Mesothelial cell of epicardium (in vitro differentiated cells): Measurements from ENCODE around the gene NFKB2. TPM values are rescaled to one million over a fixed set of nuclear protein-coding genes. Genes with fewer than 3 reads are reported as not detected.

ENCODE experiments used
- DNase-seq, 2 experiments: peaks; one replicate each; pipeline ENCODE4 v3.0.0; 2021; ENCODE audit warnings: low spot score in 2 of 2; ENCODE audit not compliant: unreplicated experiment in 2 of 2
- H3K27ac Mint-ChIP-seq: 2 replicates; pipeline ENCODE4 v1.8.0; 2021; ENCODE audit warnings: mixed read lengths
- H3K27me3 Mint-ChIP-seq: 2 replicates; pipeline ENCODE4 v1.8.0; 2021; ENCODE audit warnings: low read depth, mixed read lengths
- H3K36me3 Mint-ChIP-seq: 2 replicates; pipeline ENCODE4 v1.8.0; 2021; ENCODE audit warnings: mixed read lengths
- H3K4me1 Mint-ChIP-seq: 2 replicates; pipeline ENCODE4 v1.8.0; 2021; ENCODE audit warnings: mixed read lengths
- H3K4me3 Mint-ChIP-seq: 2 replicates; pipeline ENCODE4 v1.8.0; 2021; ENCODE audit warnings: mild to moderate bottlenecking, moderate library complexity, mixed read lengths
- H3K9me3 Mint-ChIP-seq: 2 replicates; pipeline ENCODE4 v1.8.0; 2021; ENCODE audit warnings: mixed read lengths
- total RNA-seq: library from RNA; stranded (reverse); gene quantifications from 3 replicates; pipeline ENCODE4 v1.2.1, GENCODE V29; 2021
- TF ChIP-seq, protein P1 (sequence below): fragments of 200-600 bp; sonication (generic); IDR thresholded peaks from one replicate; pipeline ENCODE4 v1.5.0; 2021; ENCODE audit warnings: antibody characterized with exemption; ENCODE audit not compliant: unreplicated experiment

The NFKB2 gene
- total RNA-seq, 1 donor from 2014 or later = 55.8 TPM

DNA sequence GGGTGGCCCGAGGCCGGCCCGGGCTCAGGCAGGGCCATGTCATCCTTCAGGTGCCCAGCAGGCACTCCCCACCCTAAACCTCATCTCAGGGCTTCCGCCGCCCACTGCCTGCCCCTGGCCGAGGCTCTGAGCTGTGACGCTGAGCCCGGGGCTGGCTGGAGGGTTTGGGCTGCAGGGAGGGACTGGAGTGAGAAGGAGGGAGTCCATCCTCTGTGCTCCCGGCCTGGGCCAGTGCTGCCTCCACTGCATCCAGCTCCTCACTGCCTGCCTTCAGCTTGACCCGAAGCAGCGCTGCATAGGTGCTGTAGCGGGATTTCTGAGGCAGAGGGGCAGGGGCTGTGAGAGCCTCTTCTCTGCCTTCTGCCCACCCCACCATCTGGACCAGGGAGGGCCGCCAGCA, 7.6 kb downstream of the NFKB2 start:
- Mint-ChIP-seq H3K27me3 (peaks cover 27% of the 10 kb centered on the region), H3K27ac (no peak overlapping the region), H3K9me3 (no peaks in the 10 kb centered on the region), H3K4me3 (no peak overlapping the region), H3K36me3 (peaks cover 1% of the 10 kb centered on the region), H3K4me1 (peaks cover 4% of the 10 kb centered on the region)
- TF ChIP-seq, protein P1, sequence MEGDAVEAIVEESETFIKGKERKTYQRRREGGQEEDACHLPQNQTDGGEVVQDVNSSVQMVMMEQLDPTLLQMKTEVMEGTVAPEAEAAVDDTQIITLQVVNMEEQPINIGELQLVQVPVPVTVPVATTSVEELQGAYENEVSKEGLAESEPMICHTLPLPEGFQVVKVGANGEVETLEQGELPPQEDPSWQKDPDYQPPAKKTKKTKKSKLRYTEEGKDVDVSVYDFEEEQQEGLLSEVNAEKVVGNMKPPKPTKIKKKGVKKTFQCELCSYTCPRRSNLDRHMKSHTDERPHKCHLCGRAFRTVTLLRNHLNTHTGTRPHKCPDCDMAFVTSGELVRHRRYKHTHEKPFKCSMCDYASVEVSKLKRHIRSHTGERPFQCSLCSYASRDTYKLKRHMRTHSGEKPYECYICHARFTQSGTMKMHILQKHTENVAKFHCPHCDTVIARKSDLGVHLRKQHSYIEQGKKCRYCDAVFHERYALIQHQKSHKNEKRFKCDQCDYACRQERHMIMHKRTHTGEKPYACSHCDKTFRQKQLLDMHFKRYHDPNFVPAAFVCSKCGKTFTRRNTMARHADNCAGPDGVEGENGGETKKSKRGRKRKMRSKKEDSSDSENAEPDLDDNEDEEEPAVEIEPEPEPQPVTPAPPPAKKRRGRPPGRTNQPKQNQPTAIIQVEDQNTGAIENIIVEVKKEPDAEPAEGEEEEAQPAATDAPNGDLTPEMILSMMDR = no peak
- DNase-seq = no peak

DNA sequence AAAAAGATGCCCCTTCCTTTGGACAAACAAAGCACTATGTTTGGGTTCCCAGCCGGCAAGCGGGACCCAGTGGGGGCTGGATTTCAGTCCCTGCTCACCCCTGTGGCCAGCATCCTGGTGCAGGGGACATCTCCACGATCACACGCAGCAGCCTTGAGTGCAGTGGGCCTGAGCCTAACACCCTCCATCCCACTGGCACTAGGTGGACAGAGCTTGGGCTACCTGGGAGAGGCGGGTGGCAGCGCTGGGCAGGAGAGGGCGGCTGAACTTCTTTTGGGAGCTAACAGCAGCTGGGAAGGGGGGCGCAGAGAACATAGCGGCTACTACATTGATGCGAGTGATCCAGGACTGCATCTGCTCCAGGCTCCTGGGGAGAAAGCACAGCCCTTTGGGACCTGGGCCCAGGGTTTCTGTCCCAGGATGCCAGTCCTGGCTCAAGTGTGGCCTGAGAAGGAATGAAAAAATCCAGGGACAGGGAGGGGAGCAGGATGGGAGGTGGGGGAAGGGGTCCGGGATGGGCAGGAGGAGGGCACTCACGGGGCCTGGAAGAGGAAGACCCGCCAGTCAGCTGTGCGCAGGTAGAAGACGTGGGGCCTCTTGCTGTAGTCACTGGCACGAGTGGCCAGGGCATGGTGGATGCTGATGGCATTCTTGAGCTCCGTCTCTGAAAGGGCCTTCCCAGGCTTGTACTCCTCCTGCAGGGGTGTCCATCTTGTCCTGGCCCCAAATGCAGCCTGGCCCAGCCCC, 9.0 kb downstream of the NFKB2 start:
- H3K27ac Mint-ChIP-seq = no peak overlapping the region
- no peak for DNase-seq
- H3K4me3 Mint-ChIP-seq = no peak overlapping the region
- H3K27me3 Mint-ChIP-seq = peaks cover 37% of the 10 kb centered on the region
- TF ChIP-seq, protein P1 = no peak
- H3K9me3 Mint-ChIP-seq = no peaks in the 10 kb centered on the region
- peaks cover 10% of the 10 kb centered on the region for H3K4me1 Mint-ChIP-seq
- peaks cover 1% of the 10 kb centered on the region for H3K36me3 Mint-ChIP-seq

DNA sequence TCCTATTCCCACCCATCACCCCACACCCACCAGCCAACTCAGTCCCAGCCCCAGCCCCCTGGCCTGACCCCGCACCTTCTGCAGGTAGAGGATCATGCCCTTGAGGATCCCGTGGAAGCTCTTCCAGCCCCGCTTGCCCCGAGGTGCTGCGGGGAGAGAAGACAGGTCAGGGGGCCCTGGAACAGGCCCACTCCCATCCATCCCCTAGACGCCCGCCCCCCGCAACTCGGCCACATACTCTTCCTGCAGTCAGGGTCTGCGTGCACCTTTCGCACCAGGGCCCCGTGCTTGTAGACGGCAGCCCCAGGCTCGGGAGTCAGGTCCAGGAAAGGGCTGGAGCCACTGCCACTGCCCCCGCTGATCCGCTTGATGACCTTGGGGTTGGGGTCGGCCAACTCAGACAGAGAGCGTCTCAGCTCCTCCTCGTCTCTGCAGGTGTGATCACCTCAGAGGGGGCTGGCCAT, 9.6 kb downstream of the NFKB2 start:
- TF ChIP-seq, protein P1 = no peak
- H3K9me3 Mint-ChIP-seq = no peaks in the 10 kb centered on the region
- no peak overlapping the region for H3K27ac Mint-ChIP-seq
- no peak for DNase-seq
- peaks cover 43% of the 10 kb centered on the region for H3K27me3 Mint-ChIP-seq
- no peak overlapping the region for H3K4me3 Mint-ChIP-seq
- peaks cover 1% of the 10 kb centered on the region for H3K36me3 Mint-ChIP-seq
- peaks cover 16% of the 10 kb centered on the region for H3K4me1 Mint-ChIP-seq

DNA sequence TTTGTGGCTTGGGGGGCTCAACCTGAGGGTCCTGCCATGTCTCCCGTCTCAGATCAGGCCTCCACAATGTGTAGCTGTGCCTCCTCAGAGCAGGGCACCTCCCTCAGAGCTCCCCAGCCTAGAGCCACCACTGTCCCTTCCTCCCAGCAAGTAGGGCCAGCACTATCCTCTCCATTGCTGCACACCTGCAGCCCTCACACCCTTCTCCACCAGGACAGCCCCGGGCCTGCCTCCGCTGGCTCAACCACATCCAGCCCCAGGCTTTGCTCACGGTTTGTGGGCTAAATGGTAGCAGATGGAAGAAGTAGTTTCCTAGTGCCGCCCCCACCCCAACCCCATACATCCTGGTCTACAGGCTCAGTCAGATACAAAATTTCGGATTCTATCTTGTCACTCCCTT, 10.1 kb downstream of the NFKB2 start:
- DNase-seq = no peak
- TF ChIP-seq, protein P1 = no peak
- H3K36me3 Mint-ChIP-seq = peaks cover 1% of the 10 kb centered on the region
- peaks cover 45% of the 10 kb centered on the region for H3K27me3 Mint-ChIP-seq
- no peak overlapping the region for H3K4me3 Mint-ChIP-seq
- no peaks in the 10 kb centered on the region for H3K9me3 Mint-ChIP-seq
- H3K4me1 Mint-ChIP-seq = peaks cover 17% of the 10 kb centered on the region
- H3K27ac Mint-ChIP-seq = no peak overlapping the region

DNA sequence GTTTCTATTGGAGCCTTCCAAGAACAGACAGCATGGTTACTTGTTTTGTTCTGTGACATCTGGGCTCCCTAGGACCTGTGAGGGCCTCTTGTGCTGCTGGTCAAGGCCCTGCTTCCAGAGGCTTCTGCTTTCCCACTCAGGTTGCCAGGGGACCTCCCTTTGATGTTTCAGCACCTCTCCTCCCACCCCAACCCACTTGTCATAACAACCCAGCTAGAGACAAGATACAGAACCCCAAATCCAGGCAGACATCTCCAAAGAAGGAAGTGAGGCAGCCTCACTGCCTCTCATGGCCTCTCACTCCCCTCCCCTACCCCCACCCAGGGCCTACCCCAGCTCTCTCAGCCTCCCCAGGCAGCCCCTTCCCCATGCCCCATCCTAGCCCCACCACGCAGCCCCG, 11.3 kb downstream of the NFKB2 start:
- Mint-ChIP-seq H3K27me3 (peaks cover 56% of the 10 kb centered on the region), H3K9me3 (no peaks in the 10 kb centered on the region), H3K4me3 (no peak overlapping the region), H3K4me1 (peaks cover 26% of the 10 kb centered on the region), H3K27ac (no peak overlapping the region), H3K36me3 (no peaks in the 10 kb centered on the region)
- TF ChIP-seq, protein P1 = no peak
- DNase-seq = no peak
